GM23338 (cell line): Measurements from ENCODE around the gene USP48. TPM values are rescaled to one million over a fixed set of nuclear protein-coding genes. Genes with fewer than 3 reads are reported as not detected.

Experiments
- ATAC-seq: fragments of 200-7000 bp; cut with Tn5 transposase; 3 replicates; pipeline ENCODE4 v1.9.1; 2020
- DNase-seq: peaks from one replicate; pipeline ENCODE4 v3.0.0-alpha.2; 2015; ENCODE audit warnings: low spot score
- H2AFZ ChIP-seq: fragments of 200-600 bp; sonication (generic); 2 replicates; pipeline ENCODE4 v1.8.0; 2016; ENCODE audit warnings: antibody characterized with exemption, mild to moderate bottlenecking, moderate library complexity
- H3F3A ChIP-seq: fragments of 200-600 bp; sonication (generic); replicated peaks from 2 replicates; pipeline ENCODE4 v1.8.0; 2017; ENCODE audit warnings: antibody characterized with exemption, mixed run types, low read depth
- H3K27ac ChIP-seq: fragments of 200-600 bp; sonication (generic); 2 replicates; pipeline ENCODE4 v1.6.1; 2016; ENCODE audit warnings: low read depth
- H3K27me3 ChIP-seq: fragments of 200-600 bp; sonication (generic); 2 replicates; pipeline ENCODE4 v1.8.0; 2016; ENCODE audit warnings: mild to moderate bottlenecking, mixed run types, moderate library complexity; ENCODE audit not compliant: insufficient read depth
- H3K36me3 ChIP-seq: fragments of 200-600 bp; sonication (generic); 2 replicates; pipeline ENCODE4 v1.8.0; 2016; ENCODE audit warnings: mild to moderate bottlenecking; ENCODE audit not compliant: insufficient read depth
- H3K4me1 ChIP-seq: fragments of 200-600 bp; sonication (generic); 2 replicates; pipeline ENCODE4 v1.8.0; 2016; ENCODE audit warnings: mild to moderate bottlenecking, moderate library complexity; ENCODE audit not compliant: insufficient read depth
- H3K4me2 ChIP-seq: fragments of 200-600 bp; sonication (generic); 2 replicates; pipeline ENCODE4 v1.7.1; 2017; ENCODE audit warnings: mixed run types
- H3K4me3 ChIP-seq: fragments of 200-600 bp; sonication (generic); 2 replicates; pipeline ENCODE4 v1.6.1; 2016; ENCODE audit warnings: mixed run types
- H3K79me2 ChIP-seq: fragments of 200-600 bp; sonication (generic); replicated peaks from 2 replicates; pipeline ENCODE4 v1.8.0; 2017; ENCODE audit warnings: mild to moderate bottlenecking; ENCODE audit not compliant: insufficient read depth
- H3K9me2 ChIP-seq: fragments of 200-600 bp; sonication (generic); 2 replicates; pipeline ENCODE4 v1.8.0; 2017; ENCODE audit not compliant: insufficient read depth
- H4K20me1 ChIP-seq: fragments of 200-600 bp; sonication (generic); replicated peaks from 2 replicates; pipeline ENCODE4 v1.8.0; 2017; ENCODE audit warnings: mild to moderate bottlenecking; ENCODE audit not compliant: insufficient read depth
- H3K27ac Mint-ChIP-seq: 2 replicates; pipeline ENCODE4 v1.8.0; 2020; ENCODE audit warnings: inconsistent platforms, mild to moderate bottlenecking, moderate library complexity, mixed read lengths
- H3K27me3 Mint-ChIP-seq: 3 replicates; pipeline ENCODE4 v1.8.0; 2022; ENCODE audit warnings: low read depth, mild to moderate bottlenecking, moderate library complexity, mixed read lengths, inconsistent platforms; ENCODE audit not compliant: insufficient read depth, poor library complexity
- H3K36me3 Mint-ChIP-seq: 3 replicates; pipeline ENCODE4 v1.8.0; 2021; ENCODE audit warnings: low read depth, mild to moderate bottlenecking, inconsistent platforms, moderate library complexity, mixed read lengths
- H3K4me1 Mint-ChIP-seq: 3 replicates; pipeline ENCODE4 v1.8.0; 2020; ENCODE audit warnings: mild to moderate bottlenecking, inconsistent platforms, mixed read lengths
- H3K4me3 Mint-ChIP-seq: 3 replicates; pipeline ENCODE4 v1.8.0; 2021; ENCODE audit warnings: moderate library complexity, mild to moderate bottlenecking, inconsistent platforms, mixed read lengths
- H3K9me3 Mint-ChIP-seq: 3 replicates; pipeline ENCODE4 v1.8.0; 2020; ENCODE audit warnings: moderate library complexity, mild to moderate bottlenecking, inconsistent platforms, mixed read lengths
- CREB1 ChIP-seq: fragments of 250-450 bp; sonication (Bioruptor Pico); IDR thresholded peaks from 2 replicates; pipeline ENCODE4 v1.5.0; 2020; ENCODE audit warnings: low read depth, mild to moderate bottlenecking, moderate library complexity
- EZH2 ChIP-seq: fragments of 200-600 bp; sonication (generic); IDR thresholded peaks from one replicate; pipeline ENCODE4 v1.8.0; 2017; ENCODE audit warnings: antibody characterized with exemption, mild to moderate bottlenecking, low read depth; ENCODE audit not compliant: unreplicated experiment
- EZH2phosphoT487 ChIP-seq: fragments of 200-600 bp; sonication (generic); IDR thresholded peaks from one replicate; pipeline ENCODE4 v1.8.1; 2018; ENCODE audit warnings: antibody characterized with exemption; ENCODE audit not compliant: unreplicated experiment
- JUNB ChIP-seq: IDR thresholded peaks from one replicate; pipeline ENCODE4 v1.6.1; 2016; ENCODE audit warnings: antibody characterized with exemption; ENCODE audit not compliant: unreplicated experiment
- NANOG ChIP-seq: IDR thresholded peaks from 2 replicates; pipeline ENCODE4 v1.6.1; 2016; ENCODE audit warnings: antibody characterized with exemption, borderline replicate concordance
- POLR2AphosphoS5 ChIP-seq: IDR thresholded peaks from 2 replicates; pipeline ENCODE4 v1.6.1; 2016; ENCODE audit warnings: antibody characterized with exemption, low read depth
- STAT1 ChIP-seq: IDR thresholded peaks from one replicate; pipeline ENCODE4 v1.6.1; 2016; ENCODE audit warnings: antibody characterized with exemption; ENCODE audit not compliant: unreplicated experiment
- ZNF114 ChIP-seq: fragments of 250-450 bp; sonication (Bioruptor Pico); IDR thresholded peaks from 2 replicates; pipeline ENCODE4 v1.5.0; 2020; ENCODE audit warnings: mild to moderate bottlenecking, moderate library complexity
- ZNF331 ChIP-seq: fragments of 250-450 bp; sonication (Bioruptor Pico); IDR thresholded peaks from 2 replicates; pipeline ENCODE4 v1.5.0; 2020; ENCODE audit warnings: low read depth, mild to moderate bottlenecking, moderate library complexity
- polyA plus RNA-seq: library from polyadenylated mRNA; unstranded; fragments of >200 nt; fragmentation: Nextera tagmentation; extraction: Ambion mirVana; gene quantifications from 2 replicates; pipeline ENCODE4 v1.2.1, GENCODE V29; 2016
- total RNA-seq: library from RNA; depleted of rRNA; stranded (reverse); fragments of >200 nt; shearing (Covaris generic); gene quantifications from 2 replicates; pipeline ENCODE4 v1.2.3, GENCODE V29; 2014
- TF ChIP-seq, protein P1 (sequence below), 2 experiments: fragments of 200-600 bp in 1 of 2; sonication (generic) in 1 of 2; conservative IDR thresholded peaks; 2 replicates each; pipeline versions ENCODE4 v1.5.1 to v1.6.1; 2016 to 2017; ENCODE audit warnings: antibody characterized with exemption in 2 of 2, low read depth in 2 of 2, mild to moderate bottlenecking in 2 of 2, moderate library complexity in 1 of 2
- TF ChIP-seq, protein P2 (sequence below): IDR thresholded peaks from one replicate; pipeline ENCODE4 v1.6.1; 2018; ENCODE audit warnings: antibody characterized with exemption; ENCODE audit not compliant: unreplicated experiment
- TF ChIP-seq, protein P3 (sequence below): fragments of 250-450 bp; sonication (Bioruptor Pico); IDR thresholded peaks from 2 replicates; pipeline ENCODE4 v1.5.0; 2020; ENCODE audit warnings: mild to moderate bottlenecking, moderate library complexity
- TF ChIP-seq, protein P4 (sequence below): IDR thresholded peaks from 2 replicates; pipeline ENCODE4 v1.6.1; 2016; ENCODE audit warnings: antibody characterized with exemption

USP48 gene
- total and polyA plus RNA-seq, 2 experiments from 2014 or later: 85.9 to 151 TPM

DNA sequence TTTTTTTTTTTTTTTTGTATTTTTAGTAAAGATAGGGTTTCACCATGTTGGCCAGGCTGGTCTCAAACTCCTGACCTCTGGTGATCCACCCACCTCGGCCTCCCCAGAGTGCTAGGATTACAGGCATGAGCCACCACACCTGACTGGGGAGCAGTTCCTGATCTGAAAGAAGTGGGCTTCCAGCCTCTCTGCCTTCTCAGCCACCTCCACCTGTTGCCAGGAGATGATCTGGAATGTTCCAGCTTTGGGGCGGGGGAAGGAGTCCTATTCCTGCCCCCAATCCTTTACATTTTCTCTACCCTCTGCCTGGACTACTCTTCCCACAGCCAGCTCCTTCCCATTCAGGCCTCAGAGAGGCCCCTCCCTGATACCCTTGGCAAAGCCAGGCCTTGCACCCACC lies 141.9 kb downstream of the USP48 start:
- no peak overlapping the region for H3K27ac Mint-ChIP-seq
- no peak overlapping the region for H3K4me3 Mint-ChIP-seq
- H3K79me2 ChIP-seq: no peaks in the 10 kb centered on the region
- no peaks in the 10 kb centered on the region for H3K9me3 Mint-ChIP-seq
- no peaks in the 10 kb centered on the region for H4K20me1 ChIP-seq
- no peaks in the 10 kb centered on the region for H3K36me3 Mint-ChIP-seq
- H3F3A ChIP-seq: peaks cover 2% of the 10 kb centered on the region; the same call in 1 of the 2 replicates
- H3K4me1 ChIP-seq: 0 out of 2 replicates have a peak, but pooled peaks cover 3% of the 10 kb centered on the region
- H3K27me3 Mint-ChIP-seq: peaks cover 2% of the 10 kb centered on the region
- no peaks in the 10 kb centered on the region for H3K9me2 ChIP-seq
- H3K4me1 Mint-ChIP-seq: peaks cover 11% of the 10 kb centered on the region
- H3K36me3 ChIP-seq: no peaks in the 10 kb centered on the region
- no peak overlapping the region for H3K27ac ChIP-seq
- H3K4me3 ChIP-seq: no peak overlapping the region
- no peak overlapping the region for H3K4me2 ChIP-seq
- H2AFZ ChIP-seq: no peak overlapping the region
- TF ChIP-seq CREB1 (no peak), POLR2AphosphoS5 (no peak), NANOG (no peak), ZNF114 (CRISPR knock-in tag) (no peak), ZNF331 (CRISPR knock-in tag) (no peak), JUNB (no peak), EZH2 (no peak), EZH2phosphoT487 (no peak), STAT1 (no peak)
- TF ChIP-seq, protein P1, sequence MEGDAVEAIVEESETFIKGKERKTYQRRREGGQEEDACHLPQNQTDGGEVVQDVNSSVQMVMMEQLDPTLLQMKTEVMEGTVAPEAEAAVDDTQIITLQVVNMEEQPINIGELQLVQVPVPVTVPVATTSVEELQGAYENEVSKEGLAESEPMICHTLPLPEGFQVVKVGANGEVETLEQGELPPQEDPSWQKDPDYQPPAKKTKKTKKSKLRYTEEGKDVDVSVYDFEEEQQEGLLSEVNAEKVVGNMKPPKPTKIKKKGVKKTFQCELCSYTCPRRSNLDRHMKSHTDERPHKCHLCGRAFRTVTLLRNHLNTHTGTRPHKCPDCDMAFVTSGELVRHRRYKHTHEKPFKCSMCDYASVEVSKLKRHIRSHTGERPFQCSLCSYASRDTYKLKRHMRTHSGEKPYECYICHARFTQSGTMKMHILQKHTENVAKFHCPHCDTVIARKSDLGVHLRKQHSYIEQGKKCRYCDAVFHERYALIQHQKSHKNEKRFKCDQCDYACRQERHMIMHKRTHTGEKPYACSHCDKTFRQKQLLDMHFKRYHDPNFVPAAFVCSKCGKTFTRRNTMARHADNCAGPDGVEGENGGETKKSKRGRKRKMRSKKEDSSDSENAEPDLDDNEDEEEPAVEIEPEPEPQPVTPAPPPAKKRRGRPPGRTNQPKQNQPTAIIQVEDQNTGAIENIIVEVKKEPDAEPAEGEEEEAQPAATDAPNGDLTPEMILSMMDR (conservative IDR thresholded peaks at IDR 0.05; ENCODE audit: low read depth in 2 of 2): no peak
- TF ChIP-seq, protein P2, sequence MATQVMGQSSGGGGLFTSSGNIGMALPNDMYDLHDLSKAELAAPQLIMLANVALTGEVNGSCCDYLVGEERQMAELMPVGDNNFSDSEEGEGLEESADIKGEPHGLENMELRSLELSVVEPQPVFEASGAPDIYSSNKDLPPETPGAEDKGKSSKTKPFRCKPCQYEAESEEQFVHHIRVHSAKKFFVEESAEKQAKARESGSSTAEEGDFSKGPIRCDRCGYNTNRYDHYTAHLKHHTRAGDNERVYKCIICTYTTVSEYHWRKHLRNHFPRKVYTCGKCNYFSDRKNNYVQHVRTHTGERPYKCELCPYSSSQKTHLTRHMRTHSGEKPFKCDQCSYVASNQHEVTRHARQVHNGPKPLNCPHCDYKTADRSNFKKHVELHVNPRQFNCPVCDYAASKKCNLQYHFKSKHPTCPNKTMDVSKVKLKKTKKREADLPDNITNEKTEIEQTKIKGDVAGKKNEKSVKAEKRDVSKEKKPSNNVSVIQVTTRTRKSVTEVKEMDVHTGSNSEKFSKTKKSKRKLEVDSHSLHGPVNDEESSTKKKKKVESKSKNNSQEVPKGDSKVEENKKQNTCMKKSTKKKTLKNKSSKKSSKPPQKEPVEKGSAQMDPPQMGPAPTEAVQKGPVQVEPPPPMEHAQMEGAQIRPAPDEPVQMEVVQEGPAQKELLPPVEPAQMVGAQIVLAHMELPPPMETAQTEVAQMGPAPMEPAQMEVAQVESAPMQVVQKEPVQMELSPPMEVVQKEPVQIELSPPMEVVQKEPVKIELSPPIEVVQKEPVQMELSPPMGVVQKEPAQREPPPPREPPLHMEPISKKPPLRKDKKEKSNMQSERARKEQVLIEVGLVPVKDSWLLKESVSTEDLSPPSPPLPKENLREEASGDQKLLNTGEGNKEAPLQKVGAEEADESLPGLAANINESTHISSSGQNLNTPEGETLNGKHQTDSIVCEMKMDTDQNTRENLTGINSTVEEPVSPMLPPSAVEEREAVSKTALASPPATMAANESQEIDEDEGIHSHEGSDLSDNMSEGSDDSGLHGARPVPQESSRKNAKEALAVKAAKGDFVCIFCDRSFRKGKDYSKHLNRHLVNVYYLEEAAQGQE: no peak
- TF ChIP-seq, protein P3, sequence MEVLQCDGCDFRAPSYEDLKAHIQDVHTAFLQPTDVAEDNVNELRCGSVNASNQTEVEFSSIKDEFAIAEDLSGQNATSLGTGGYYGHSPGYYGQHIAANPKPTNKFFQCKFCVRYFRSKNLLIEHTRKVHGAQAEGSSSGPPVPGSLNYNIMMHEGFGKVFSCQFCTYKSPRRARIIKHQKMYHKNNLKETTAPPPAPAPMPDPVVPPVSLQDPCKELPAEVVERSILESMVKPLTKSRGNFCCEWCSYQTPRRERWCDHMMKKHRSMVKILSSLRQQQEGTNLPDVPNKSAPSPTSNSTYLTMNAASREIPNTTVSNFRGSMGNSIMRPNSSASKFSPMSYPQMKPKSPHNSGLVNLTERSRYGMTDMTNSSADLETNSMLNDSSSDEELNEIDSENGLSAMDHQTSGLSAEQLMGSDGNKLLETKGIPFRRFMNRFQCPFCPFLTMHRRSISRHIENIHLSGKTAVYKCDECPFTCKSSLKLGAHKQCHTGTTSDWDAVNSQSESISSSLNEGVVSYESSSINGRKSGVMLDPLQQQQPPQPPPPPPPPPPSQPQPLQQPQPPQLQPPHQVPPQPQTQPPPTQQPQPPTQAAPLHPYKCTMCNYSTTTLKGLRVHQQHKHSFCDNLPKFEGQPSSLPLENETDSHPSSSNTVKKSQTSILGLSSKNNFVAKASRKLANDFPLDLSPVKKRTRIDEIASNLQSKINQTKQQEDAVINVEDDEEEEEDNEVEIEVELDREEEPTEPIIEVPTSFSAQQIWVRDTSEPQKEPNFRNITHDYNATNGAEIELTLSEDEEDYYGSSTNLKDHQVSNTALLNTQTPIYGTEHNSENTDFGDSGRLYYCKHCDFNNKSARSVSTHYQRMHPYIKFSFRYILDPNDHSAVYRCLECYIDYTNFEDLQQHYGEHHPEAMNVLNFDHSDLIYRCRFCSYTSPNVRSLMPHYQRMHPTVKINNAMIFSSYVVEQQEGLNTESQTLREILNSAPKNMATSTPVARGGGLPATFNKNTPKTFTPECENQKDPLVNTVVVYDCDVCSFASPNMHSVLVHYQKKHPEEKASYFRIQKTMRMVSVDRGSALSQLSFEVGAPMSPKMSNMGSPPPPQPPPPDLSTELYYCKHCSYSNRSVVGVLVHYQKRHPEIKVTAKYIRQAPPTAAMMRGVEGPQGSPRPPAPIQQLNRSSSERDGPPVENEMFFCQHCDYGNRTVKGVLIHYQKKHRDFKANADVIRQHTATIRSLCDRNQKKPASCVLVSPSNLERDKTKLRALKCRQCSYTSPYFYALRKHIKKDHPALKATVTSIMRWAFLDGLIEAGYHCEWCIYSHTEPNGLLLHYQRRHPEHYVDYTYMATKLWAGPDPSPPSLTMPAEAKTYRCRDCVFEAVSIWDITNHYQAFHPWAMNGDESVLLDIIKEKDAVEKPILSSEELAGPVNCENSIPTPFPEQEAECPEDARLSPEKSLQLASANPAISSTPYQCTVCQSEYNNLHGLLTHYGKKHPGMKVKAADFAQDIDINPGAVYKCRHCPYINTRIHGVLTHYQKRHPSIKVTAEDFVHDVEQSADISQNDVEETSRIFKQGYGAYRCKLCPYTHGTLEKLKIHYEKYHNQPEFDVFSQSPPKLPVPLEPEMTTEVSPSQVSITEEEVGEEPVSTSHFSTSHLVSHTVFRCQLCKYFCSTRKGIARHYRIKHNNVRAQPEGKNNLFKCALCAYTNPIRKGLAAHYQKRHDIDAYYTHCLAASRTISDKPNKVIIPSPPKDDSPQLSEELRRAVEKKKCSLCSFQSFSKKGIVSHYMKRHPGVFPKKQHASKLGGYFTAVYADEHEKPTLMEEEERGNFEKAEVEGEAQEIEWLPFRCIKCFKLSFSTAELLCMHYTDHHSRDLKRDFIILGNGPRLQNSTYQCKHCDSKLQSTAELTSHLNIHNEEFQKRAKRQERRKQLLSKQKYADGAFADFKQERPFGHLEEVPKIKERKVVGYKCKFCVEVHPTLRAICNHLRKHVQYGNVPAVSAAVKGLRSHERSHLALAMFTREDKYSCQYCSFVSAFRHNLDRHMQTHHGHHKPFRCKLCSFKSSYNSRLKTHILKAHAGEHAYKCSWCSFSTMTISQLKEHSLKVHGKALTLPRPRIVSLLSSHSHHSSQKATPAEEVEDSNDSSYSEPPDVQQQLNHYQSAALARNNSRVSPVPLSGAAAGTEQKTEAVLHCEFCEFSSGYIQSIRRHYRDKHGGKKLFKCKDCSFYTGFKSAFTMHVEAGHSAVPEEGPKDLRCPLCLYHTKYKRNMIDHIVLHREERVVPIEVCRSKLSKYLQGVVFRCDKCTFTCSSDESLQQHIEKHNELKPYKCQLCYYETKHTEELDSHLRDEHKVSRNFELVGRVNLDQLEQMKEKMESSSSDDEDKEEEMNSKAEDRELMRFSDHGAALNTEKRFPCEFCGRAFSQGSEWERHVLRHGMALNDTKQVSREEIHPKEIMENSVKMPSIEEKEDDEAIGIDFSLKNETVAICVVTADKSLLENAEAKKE (CRISPR knock-in tag): no peak
- TF ChIP-seq, protein P4, sequence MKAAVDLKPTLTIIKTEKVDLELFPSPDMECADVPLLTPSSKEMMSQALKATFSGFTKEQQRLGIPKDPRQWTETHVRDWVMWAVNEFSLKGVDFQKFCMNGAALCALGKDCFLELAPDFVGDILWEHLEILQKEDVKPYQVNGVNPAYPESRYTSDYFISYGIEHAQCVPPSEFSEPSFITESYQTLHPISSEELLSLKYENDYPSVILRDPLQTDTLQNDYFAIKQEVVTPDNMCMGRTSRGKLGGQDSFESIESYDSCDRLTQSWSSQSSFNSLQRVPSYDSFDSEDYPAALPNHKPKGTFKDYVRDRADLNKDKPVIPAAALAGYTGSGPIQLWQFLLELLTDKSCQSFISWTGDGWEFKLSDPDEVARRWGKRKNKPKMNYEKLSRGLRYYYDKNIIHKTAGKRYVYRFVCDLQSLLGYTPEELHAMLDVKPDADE: no peak
- no peaks in the 10 kb centered on the region for H3K27me3 ChIP-seq
- ATAC-seq (no peak), DNase-seq (no peak)
